ENCODE data around the gene MPP1. TPM values are rescaled to one million over a fixed set of nuclear protein-coding genes. Genes with fewer than 3 reads are reported as not detected.

Gene MPP1
- total RNA-seq, 1 donor = 23.3 TPM

GRCh38 chrX:154731881-154732280 lies 73.4 kb downstream of the MPP1 start:
- DNase-seq (ENCODE audit: low read depth) = no peak
- no peak for TF ChIP-seq CTCF (IDR thresholded peaks at IDR 0.05; ENCODE audit: insufficient read depth, low read length)
- H3K4me3 ChIP-seq (ENCODE audit: low read depth, low read length) = no peak overlapping the region

GRCh38 chrX:154731184-154731583 lies 74.1 kb downstream of the MPP1 start:
- no peak overlapping the region for H3K4me3 ChIP-seq (ENCODE audit: low read depth, low read length)
- no peak for TF ChIP-seq CTCF (IDR thresholded peaks at IDR 0.05; ENCODE audit: insufficient read depth, low read length)
- no peak for DNase-seq (ENCODE audit: low read depth)

- H3K4me3 ChIP-seq (ENCODE audit: low read depth, low read length) = no peak overlapping the region
- peak; percentile 88 for DNase-seq (ENCODE audit: low read depth)
- TF ChIP-seq CTCF (IDR thresholded peaks at IDR 0.05; ENCODE audit: insufficient read depth, low read length) = no peak
These were observed 74.9 kb downstream of the MPP1 start for GRCh38 chrX:154730253-154730891.

GRCh38 chrX:154729439-154729838 lies 75.8 kb downstream of the MPP1 start:
- DNase-seq (ENCODE audit: low read depth) = no peak
- H3K4me3 ChIP-seq (ENCODE audit: low read depth, low read length) = no peak overlapping the region
- TF ChIP-seq CTCF (IDR thresholded peaks at IDR 0.05; ENCODE audit: insufficient read depth, low read length) = no peak

Small RNA genes lying within 50 kb of the gene (small RNA-seq; reads per million reads assigned to genes)
- gene SNORA36A = not detected

Other genes with a start within 250 kb of the MPP1 start
- not detected in 2 replicates for gene CTAG1A, start 220.4 kb downstream of the MPP1 start, total RNA-seq (ENCODE audit: low replicate concordance)
- not detected in 2 replicates for gene CTAG1B, start 186.2 kb downstream of the MPP1 start, total RNA-seq (ENCODE audit: low replicate concordance)
- gene CTAG2, start 151.9 kb downstream of the MPP1 start, total RNA-seq (ENCODE audit: low replicate concordance) = not detected in 2 replicates
- 1.2 and 4.2 TPM in 2 replicates for gene GAB3, start 54.4 kb downstream of the MPP1 start, total RNA-seq (ENCODE audit: low replicate concordance)
- gene DKC1, start 42.6 kb downstream of the MPP1 start, total RNA-seq (ENCODE audit: low replicate concordance) = 36.5 and 47.8 TPM in 2 replicates
- gene SMIM9, start 29.2 kb upstream of the MPP1 start, total RNA-seq (ENCODE audit: low replicate concordance) = not detected in 2 replicates
- gene F8A1, start 80.9 kb upstream of the MPP1 start, total RNA-seq (ENCODE audit: low replicate concordance) = 2.6 and 7.1 TPM in 2 replicates
- gene F8, start 217.2 kb upstream of the MPP1 start, total RNA-seq (ENCODE audit: low replicate concordance) = 6.4 and 7.8 TPM in 2 replicates
- 61.5 and 143 TPM in 2 replicates for gene FUNDC2, start 221.4 kb upstream of the MPP1 start, total RNA-seq (ENCODE audit: low replicate concordance)